ENCODE results near the gene CDK14.

DNA sequence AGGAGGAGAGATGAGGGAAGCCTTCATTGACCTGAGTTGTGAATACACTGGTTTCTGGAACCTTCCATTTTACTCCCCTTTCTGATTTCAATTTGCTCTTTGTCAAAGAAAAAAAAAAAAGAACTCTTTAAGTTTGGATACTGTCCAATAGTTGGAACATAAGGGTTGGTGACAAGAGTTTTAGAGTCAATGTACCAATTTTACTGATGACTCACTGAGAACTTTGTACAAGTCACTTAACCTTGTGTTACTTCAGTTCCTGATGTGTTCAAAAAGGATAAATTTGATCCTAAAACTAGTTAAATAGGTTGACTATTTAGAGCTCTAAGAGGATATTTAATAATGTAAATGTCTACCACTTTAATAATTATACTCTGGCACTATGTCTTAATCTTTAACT is 4.1 kb upstream of the CDK14 start:
- no peak for TF ChIP-seq POLR2A (IDR thresholded peaks at IDR 0.05)
- TF ChIP-seq, protein P1, sequence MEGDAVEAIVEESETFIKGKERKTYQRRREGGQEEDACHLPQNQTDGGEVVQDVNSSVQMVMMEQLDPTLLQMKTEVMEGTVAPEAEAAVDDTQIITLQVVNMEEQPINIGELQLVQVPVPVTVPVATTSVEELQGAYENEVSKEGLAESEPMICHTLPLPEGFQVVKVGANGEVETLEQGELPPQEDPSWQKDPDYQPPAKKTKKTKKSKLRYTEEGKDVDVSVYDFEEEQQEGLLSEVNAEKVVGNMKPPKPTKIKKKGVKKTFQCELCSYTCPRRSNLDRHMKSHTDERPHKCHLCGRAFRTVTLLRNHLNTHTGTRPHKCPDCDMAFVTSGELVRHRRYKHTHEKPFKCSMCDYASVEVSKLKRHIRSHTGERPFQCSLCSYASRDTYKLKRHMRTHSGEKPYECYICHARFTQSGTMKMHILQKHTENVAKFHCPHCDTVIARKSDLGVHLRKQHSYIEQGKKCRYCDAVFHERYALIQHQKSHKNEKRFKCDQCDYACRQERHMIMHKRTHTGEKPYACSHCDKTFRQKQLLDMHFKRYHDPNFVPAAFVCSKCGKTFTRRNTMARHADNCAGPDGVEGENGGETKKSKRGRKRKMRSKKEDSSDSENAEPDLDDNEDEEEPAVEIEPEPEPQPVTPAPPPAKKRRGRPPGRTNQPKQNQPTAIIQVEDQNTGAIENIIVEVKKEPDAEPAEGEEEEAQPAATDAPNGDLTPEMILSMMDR (IDR thresholded peaks at IDR 0.05): no peak
- no peak for TF ChIP-seq EP300 (IDR thresholded peaks at IDR 0.05)

Data from ovary (tissue), 3 donors.